ENCODE measurements around the gene ACOT11.

ACOT11 gene

DNA sequence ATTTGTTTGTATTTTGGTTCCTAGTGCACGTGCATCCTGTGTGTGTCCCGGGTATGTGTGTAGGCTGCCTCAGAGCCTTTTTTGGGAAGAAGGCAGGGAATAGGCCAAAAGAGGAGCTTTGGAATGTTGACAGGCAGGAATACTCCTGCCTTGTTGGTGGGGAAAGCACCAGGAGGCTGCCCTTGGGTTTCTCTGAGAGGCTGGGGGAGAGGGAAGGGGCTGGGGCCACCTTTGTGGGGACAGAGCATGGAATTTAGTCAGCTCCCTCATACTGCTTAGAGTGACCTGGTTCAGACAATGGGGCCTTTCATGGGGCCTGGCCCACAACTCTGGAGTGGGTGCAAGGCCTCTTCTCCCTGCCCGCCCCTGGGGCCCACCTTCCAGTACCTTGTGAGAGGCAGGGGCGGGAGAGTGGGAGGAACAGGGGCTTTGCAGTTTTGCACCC, 31.3 kb downstream of the ACOT11 start:
- Histone ChIP-seq H3K79me2 (ENCODE audit: insufficient read depth, low read length) (no peaks in the 10 kb centered on the region), H3K9me3 (ENCODE audit: insufficient read depth, low read length, severe bottlenecking) (no peaks in the 10 kb centered on the region), H4K20me1 (ENCODE audit: insufficient read depth, low read length) (no peaks in the 10 kb centered on the region), H3K27ac (ENCODE audit: low read length) (no peak overlapping the region), H2AFZ (ENCODE audit: low read depth, low read length) (no peak overlapping the region), H3K4me3 (ENCODE audit: low read depth in 1 of 2, low read length in 2 of 2) (no peak overlapping the region), H3K4me1 (ENCODE audit: insufficient read depth, low read length) (no peaks in the 10 kb centered on the region), H3K36me3 (ENCODE audit: insufficient read depth, low read length) (no peaks in the 10 kb centered on the region), H3K4me2 (ENCODE audit: insufficient read depth, low read length) (no peak overlapping the region), H3K27me3 (ENCODE audit: insufficient read depth, low read length, poor library complexity) (no peaks in the 10 kb centered on the region), H3K9ac (ENCODE audit: low read depth, low read length) (no peak overlapping the region)
- TF ChIP-seq EZH2 (IDR thresholded peaks at IDR 0.05; ENCODE audit: borderline replicate concordance, low read depth, low read length, severe bottlenecking) = no peak
- TF ChIP-seq, protein P1, sequence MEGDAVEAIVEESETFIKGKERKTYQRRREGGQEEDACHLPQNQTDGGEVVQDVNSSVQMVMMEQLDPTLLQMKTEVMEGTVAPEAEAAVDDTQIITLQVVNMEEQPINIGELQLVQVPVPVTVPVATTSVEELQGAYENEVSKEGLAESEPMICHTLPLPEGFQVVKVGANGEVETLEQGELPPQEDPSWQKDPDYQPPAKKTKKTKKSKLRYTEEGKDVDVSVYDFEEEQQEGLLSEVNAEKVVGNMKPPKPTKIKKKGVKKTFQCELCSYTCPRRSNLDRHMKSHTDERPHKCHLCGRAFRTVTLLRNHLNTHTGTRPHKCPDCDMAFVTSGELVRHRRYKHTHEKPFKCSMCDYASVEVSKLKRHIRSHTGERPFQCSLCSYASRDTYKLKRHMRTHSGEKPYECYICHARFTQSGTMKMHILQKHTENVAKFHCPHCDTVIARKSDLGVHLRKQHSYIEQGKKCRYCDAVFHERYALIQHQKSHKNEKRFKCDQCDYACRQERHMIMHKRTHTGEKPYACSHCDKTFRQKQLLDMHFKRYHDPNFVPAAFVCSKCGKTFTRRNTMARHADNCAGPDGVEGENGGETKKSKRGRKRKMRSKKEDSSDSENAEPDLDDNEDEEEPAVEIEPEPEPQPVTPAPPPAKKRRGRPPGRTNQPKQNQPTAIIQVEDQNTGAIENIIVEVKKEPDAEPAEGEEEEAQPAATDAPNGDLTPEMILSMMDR (IDR thresholded peaks at IDR 0.05; ENCODE audit: borderline replicate concordance, extremely low read depth, low read length, poor library complexity, severe bottlenecking) = no peak
- DNase-seq = no peak
- no peak for ATAC-seq (ENCODE audit: insufficient read depth, low read depth)

DNA sequence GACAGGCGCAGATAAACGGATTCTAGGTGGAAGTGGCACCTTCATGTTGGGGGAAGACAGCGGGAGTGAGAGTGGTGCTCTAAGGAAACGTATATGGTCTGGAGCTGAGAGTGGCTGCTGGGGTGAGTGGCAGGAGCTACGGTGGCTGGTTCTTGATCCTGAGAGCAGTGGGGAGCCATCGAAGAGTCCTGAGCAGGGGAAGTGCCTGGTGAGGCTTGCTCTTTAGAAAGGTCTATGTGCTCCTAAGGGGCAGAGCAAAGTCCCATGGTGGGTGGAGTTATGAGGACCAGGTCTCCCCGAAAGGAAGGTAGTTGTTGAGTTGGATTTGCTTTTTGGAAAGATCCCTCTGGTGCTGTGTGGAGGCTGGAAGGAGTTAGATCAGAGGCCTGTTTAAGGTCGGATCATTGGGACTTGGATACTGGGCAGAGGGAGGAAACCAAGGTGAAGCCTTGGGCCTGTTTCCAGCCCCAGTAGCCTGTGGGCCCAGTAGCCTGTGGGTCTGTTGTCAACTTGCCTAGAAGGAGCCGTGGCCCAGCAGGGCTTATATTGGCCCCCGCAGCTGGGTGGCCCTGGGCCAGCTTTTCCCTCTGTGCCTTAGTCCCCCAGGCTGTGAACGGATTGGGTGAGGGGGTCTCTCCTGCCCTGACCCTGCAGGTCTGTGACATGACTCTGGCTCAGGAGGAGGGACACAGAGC, 33.0 kb downstream of the ACOT11 start:
- Histone ChIP-seq H3K27ac (ENCODE audit: low read length) (no peak overlapping the region), H3K27me3 (ENCODE audit: insufficient read depth, low read length, poor library complexity) (no peaks in the 10 kb centered on the region), H3K79me2 (ENCODE audit: insufficient read depth, low read length) (no peaks in the 10 kb centered on the region), H3K36me3 (ENCODE audit: insufficient read depth, low read length) (no peaks in the 10 kb centered on the region), H3K9ac (ENCODE audit: low read depth, low read length) (no peak overlapping the region), H3K4me1 (ENCODE audit: insufficient read depth, low read length) (no peaks in the 10 kb centered on the region), H4K20me1 (ENCODE audit: insufficient read depth, low read length) (no peaks in the 10 kb centered on the region; the same call in 1 of the 2 replicates), H3K4me3 (ENCODE audit: low read depth in 1 of 2, low read length in 2 of 2) (no peak overlapping the region), H2AFZ (ENCODE audit: low read depth, low read length) (no peak overlapping the region), H3K9me3 (ENCODE audit: insufficient read depth, low read length, severe bottlenecking) (no peaks in the 10 kb centered on the region), H3K4me2 (ENCODE audit: insufficient read depth, low read length) (no peak overlapping the region)
- DNase-seq (no peak), ATAC-seq (ENCODE audit: insufficient read depth, low read depth) (no peak)
- no peak for TF ChIP-seq EZH2 (IDR thresholded peaks at IDR 0.05; ENCODE audit: borderline replicate concordance, low read depth, low read length, severe bottlenecking)
- TF ChIP-seq, protein P1 (IDR thresholded peaks at IDR 0.05; ENCODE audit: borderline replicate concordance, extremely low read depth, low read length, poor library complexity, severe bottlenecking) = no peak

DNA sequence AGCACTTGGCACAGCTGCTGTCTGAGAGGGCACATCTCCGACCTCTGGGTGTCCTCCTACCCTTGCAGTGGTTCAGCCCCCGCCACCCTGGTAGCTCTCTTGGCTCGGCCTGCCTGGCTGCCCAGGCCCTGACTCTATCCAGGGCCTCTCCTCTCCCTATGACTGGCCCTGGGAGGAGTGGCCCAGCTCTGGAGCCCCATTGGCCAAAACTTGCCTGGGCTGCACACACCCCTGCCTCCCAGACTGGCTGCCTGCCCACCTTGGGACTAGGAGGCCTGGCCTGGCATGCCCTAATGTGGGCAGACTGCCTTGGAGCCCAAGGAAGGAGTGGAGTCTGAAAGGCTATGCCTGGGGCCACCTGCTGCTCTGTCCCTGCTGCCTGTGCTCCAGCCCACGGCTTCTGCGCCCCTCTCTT, 33.6 kb downstream of the ACOT11 start:
- TF ChIP-seq EZH2 (IDR thresholded peaks at IDR 0.05; ENCODE audit: borderline replicate concordance, low read depth, low read length, severe bottlenecking) = no peak
- TF ChIP-seq, protein P1 (IDR thresholded peaks at IDR 0.05; ENCODE audit: borderline replicate concordance, extremely low read depth, low read length, poor library complexity, severe bottlenecking) = no peak
- Histone ChIP-seq H3K4me3 (ENCODE audit: low read depth in 1 of 2, low read length in 2 of 2) (no peak overlapping the region), H4K20me1 (ENCODE audit: insufficient read depth, low read length) (no peaks in the 10 kb centered on the region; the same call in 1 of the 2 replicates), H3K79me2 (ENCODE audit: insufficient read depth, low read length) (no peaks in the 10 kb centered on the region), H3K36me3 (ENCODE audit: insufficient read depth, low read length) (no peaks in the 10 kb centered on the region), H3K9ac (ENCODE audit: low read depth, low read length) (no peak overlapping the region), H3K27me3 (ENCODE audit: insufficient read depth, low read length, poor library complexity) (no peaks in the 10 kb centered on the region), H3K27ac (ENCODE audit: low read length) (no peak overlapping the region), H2AFZ (ENCODE audit: low read depth, low read length) (no peak overlapping the region), H3K9me3 (ENCODE audit: insufficient read depth, low read length, severe bottlenecking) (no peaks in the 10 kb centered on the region), H3K4me2 (ENCODE audit: insufficient read depth, low read length) (no peak overlapping the region), H3K4me1 (ENCODE audit: insufficient read depth, low read length) (no peaks in the 10 kb centered on the region)
- no peak for ATAC-seq (ENCODE audit: insufficient read depth, low read depth)
- no peak for DNase-seq
